ENCODE measurements around the gene ARID1B.

Gene ARID1B

GRCh38 chr6:156828280-156828703 lies 51.1 kb downstream of the ARID1B start:
- DNase-seq: peak; percentile 40

- DNase-seq: no peak
Observed at GRCh38 chr6:156830126-156830525, 52.9 kb downstream of the ARID1B start.

GRCh38 chr6:156832231-156832647 lies 55.1 kb downstream of the ARID1B start:
- DNase-seq: no peak

- no peak for DNase-seq
Observed at GRCh38 chr6:156832669-156833068, 55.5 kb downstream of the ARID1B start.

- DNase-seq: no peak
Observed at GRCh38 chr6:156833755-156834154, 56.6 kb downstream of the ARID1B start.

GRCh38 chr6:156839129-156839528 lies 62.0 kb downstream of the ARID1B start:
- no peak for DNase-seq

GRCh38 chr6:156839591-156840001 lies 62.4 kb downstream of the ARID1B start:
- no peak for DNase-seq

GRCh38 chr6:156840136-156840535 lies 63.0 kb downstream of the ARID1B start:
- DNase-seq: no peak

GRCh38 chr6:156840606-156841005 lies 63.4 kb downstream of the ARID1B start:
- DNase-seq: no peak

GRCh38 chr6:156841508-156841907 lies 64.3 kb downstream of the ARID1B start:
- no peak for DNase-seq

GRCh38 chr6:156842598-156843250 lies 65.5 kb downstream of the ARID1B start:
- no peak for DNase-seq

- no peak for DNase-seq
Observed at GRCh38 chr6:156844089-156844488, 66.9 kb downstream of the ARID1B start.

GRCh38 chr6:156845454-156846155 lies 68.4 kb downstream of the ARID1B start:
- no peak for DNase-seq

- no peak for DNase-seq
Observed at GRCh38 chr6:156846845-156847599, 69.8 kb downstream of the ARID1B start.

GRCh38 chr6:156848123-156848522 lies 70.9 kb downstream of the ARID1B start:
- DNase-seq: no peak

- no peak for DNase-seq
Observed at GRCh38 chr6:156848533-156848932, 71.4 kb downstream of the ARID1B start.

- DNase-seq: no peak
Observed at GRCh38 chr6:156849806-156850205, 72.6 kb downstream of the ARID1B start.

- DNase-seq: no peak
Observed at GRCh38 chr6:156850353-156850752, 73.2 kb downstream of the ARID1B start.

- no peak for DNase-seq
Observed at GRCh38 chr6:156851454-156851921, 74.3 kb downstream of the ARID1B start.

- no peak for DNase-seq
Observed at GRCh38 chr6:156852147-156852857, 75.1 kb downstream of the ARID1B start.

- no peak for DNase-seq
Observed at GRCh38 chr6:156852858-156853216, 75.7 kb downstream of the ARID1B start.

- DNase-seq: no peak
Observed at GRCh38 chr6:156853733-156854132, 76.6 kb downstream of the ARID1B start.

Measured in CD4-positive, alpha-beta T cell treated with Interleukin-4 for 4 hours (primary cell).